WTC11 (cell line): ENCODE data around the gene PGF.

Source experiments
- CBFB ChIP-seq: sonication (generic); formaldehyde crosslinking; IDR thresholded peaks from 2 replicates; pipeline ENCODE4 v1.8.1; 2022; ENCODE audit warnings: mild to moderate bottlenecking, low read depth, missing genetic modification reagents
- CREB1 ChIP-seq: sonication (generic); formaldehyde crosslinking; IDR thresholded peaks from 2 replicates; pipeline ENCODE4 v1.8.0; 2023; ENCODE audit warnings: mild to moderate bottlenecking, missing genetic modification reagents
- CTCF ChIP-seq: fragments of 200-600 bp; IDR thresholded peaks from 2 replicates; pipeline ENCODE4 v1.8.0; 2022; ENCODE audit warnings: antibody characterized with exemption
- E2F4 ChIP-seq: sonication (generic); formaldehyde crosslinking; IDR thresholded peaks from 2 replicates; pipeline ENCODE4 v1.8.1; 2022; ENCODE audit warnings: low read depth, mild to moderate bottlenecking, moderate library complexity, missing genetic modification reagents, borderline replicate concordance
- ELF4 ChIP-seq: sonication (generic); formaldehyde crosslinking; IDR thresholded peaks from 2 replicates; pipeline ENCODE4 v1.8.1; 2022; ENCODE audit warnings: low read depth, mild to moderate bottlenecking, moderate library complexity, missing genetic modification reagents
- JAZF1 ChIP-seq: fragments of 250-450 bp; sonication (Bioruptor Pico); IDR thresholded peaks from 2 replicates; pipeline ENCODE4 v1.9.0; 2021; ENCODE audit warnings: moderate library complexity, mild to moderate bottlenecking, inconsistent platforms
- MYBL2 ChIP-seq: sonication (generic); formaldehyde crosslinking; IDR thresholded peaks from 2 replicates; pipeline ENCODE4 v1.8.1; 2023; ENCODE audit warnings: mild to moderate bottlenecking, moderate library complexity, missing genetic modification reagents
- RELA ChIP-seq: sonication (generic); formaldehyde crosslinking; IDR thresholded peaks from 2 replicates; pipeline ENCODE4 v1.8.1; 2022; ENCODE audit warnings: missing genetic modification reagents, mild to moderate bottlenecking, borderline replicate concordance
- USF2 ChIP-seq: sonication (generic); formaldehyde crosslinking; IDR thresholded peaks from 2 replicates; pipeline ENCODE4 v1.8.1; 2023; ENCODE audit warnings: mild to moderate bottlenecking, missing genetic modification reagents, moderate library complexity
- ZNF281 ChIP-seq: sonication (generic); formaldehyde crosslinking; IDR thresholded peaks from 2 replicates; pipeline ENCODE4 v1.8.0; 2023; ENCODE audit warnings: mild to moderate bottlenecking, missing genetic modification reagents
- TF ChIP-seq, protein P1 (sequence below): sonication (generic); formaldehyde crosslinking; IDR thresholded peaks from 2 replicates; pipeline ENCODE4 v1.8.0; 2023; ENCODE audit warnings: missing genetic modification reagents
- TF ChIP-seq, protein P2 (sequence below): sonication (generic); formaldehyde crosslinking; conservative IDR thresholded peaks from 2 replicates; pipeline ENCODE4 v1.8.1; 2023; ENCODE audit warnings: mild to moderate bottlenecking, low read depth, missing genetic modification reagents, moderate library complexity
- TF ChIP-seq, protein P3 (sequence below): sonication (generic); formaldehyde crosslinking; conservative IDR thresholded peaks from 2 replicates; pipeline ENCODE4 v1.8.1; 2022; ENCODE audit warnings: mild to moderate bottlenecking, missing genetic modification reagents
- TF ChIP-seq, protein P4 (sequence below): sonication (generic); formaldehyde crosslinking; IDR thresholded peaks from 2 replicates; pipeline ENCODE4 v1.8.1; 2023; ENCODE audit warnings: mild to moderate bottlenecking, missing genetic modification reagents

GRCh38 chr14:74980398-74980730 lies 25.0 kb upstream of the PGF start:
- no peak for TF ChIP-seq CBFB (CRISPR knock-in tag)
- no peak for TF ChIP-seq ELF4 (CRISPR knock-in tag)
- no peak for TF ChIP-seq JAZF1 (CRISPR knock-in tag)
- TF ChIP-seq MYBL2 = no peak
- TF ChIP-seq CTCF = no peak
- TF ChIP-seq CREB1 (CRISPR knock-in tag) = no peak
- no peak for TF ChIP-seq USF2
- no peak for TF ChIP-seq RELA (CRISPR knock-in tag)
- TF ChIP-seq, protein P1, sequence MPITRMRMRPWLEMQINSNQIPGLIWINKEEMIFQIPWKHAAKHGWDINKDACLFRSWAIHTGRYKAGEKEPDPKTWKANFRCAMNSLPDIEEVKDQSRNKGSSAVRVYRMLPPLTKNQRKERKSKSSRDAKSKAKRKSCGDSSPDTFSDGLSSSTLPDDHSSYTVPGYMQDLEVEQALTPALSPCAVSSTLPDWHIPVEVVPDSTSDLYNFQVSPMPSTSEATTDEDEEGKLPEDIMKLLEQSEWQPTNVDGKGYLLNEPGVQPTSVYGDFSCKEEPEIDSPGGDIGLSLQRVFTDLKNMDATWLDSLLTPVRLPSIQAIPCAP (CRISPR knock-in tag) = no peak
- no peak for TF ChIP-seq E2F4
- TF ChIP-seq ZNF281 = no peak
- TF ChIP-seq, protein P2, sequence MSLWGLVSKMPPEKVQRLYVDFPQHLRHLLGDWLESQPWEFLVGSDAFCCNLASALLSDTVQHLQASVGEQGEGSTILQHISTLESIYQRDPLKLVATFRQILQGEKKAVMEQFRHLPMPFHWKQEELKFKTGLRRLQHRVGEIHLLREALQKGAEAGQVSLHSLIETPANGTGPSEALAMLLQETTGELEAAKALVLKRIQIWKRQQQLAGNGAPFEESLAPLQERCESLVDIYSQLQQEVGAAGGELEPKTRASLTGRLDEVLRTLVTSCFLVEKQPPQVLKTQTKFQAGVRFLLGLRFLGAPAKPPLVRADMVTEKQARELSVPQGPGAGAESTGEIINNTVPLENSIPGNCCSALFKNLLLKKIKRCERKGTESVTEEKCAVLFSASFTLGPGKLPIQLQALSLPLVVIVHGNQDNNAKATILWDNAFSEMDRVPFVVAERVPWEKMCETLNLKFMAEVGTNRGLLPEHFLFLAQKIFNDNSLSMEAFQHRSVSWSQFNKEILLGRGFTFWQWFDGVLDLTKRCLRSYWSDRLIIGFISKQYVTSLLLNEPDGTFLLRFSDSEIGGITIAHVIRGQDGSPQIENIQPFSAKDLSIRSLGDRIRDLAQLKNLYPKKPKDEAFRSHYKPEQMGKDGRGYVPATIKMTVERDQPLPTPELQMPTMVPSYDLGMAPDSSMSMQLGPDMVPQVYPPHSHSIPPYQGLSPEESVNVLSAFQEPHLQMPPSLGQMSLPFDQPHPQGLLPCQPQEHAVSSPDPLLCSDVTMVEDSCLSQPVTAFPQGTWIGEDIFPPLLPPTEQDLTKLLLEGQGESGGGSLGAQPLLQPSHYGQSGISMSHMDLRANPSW (CRISPR knock-in tag) = no peak
- TF ChIP-seq, protein P3, sequence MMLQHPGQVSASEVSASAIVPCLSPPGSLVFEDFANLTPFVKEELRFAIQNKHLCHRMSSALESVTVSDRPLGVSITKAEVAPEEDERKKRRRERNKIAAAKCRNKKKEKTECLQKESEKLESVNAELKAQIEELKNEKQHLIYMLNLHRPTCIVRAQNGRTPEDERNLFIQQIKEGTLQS (CRISPR knock-in tag) = no peak
- TF ChIP-seq, protein P4, sequence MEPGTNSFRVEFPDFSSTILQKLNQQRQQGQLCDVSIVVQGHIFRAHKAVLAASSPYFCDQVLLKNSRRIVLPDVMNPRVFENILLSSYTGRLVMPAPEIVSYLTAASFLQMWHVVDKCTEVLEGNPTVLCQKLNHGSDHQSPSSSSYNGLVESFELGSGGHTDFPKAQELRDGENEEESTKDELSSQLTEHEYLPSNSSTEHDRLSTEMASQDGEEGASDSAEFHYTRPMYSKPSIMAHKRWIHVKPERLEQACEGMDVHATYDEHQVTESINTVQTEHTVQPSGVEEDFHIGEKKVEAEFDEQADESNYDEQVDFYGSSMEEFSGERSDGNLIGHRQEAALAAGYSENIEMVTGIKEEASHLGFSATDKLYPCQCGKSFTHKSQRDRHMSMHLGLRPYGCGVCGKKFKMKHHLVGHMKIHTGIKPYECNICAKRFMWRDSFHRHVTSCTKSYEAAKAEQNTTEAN (CRISPR knock-in tag) = no peak
